ENCODE results near the gene CCND1. TPM values are rescaled to one million over a fixed set of nuclear protein-coding genes. Genes with fewer than 3 reads are reported as not detected.

CCND1 gene
- total RNA-seq, 1 donor from 2014 or later, result 28.1 TPM

- intact Hi-C loops (cut with micrococcal nuclease), result no loop called here
- Mint-ChIP-seq H3K36me3 (ENCODE audit: low read depth) (no peaks in the 10 kb centered on the region), H3K27me3 (ENCODE audit: insufficient read depth) (no peaks in the 10 kb centered on the region)
Measured at GRCh38 chr11:69646493-69647389, 5.8 kb downstream of the CCND1 start.

GRCh38 chr11:69647390-69647748 lies 6.4 kb downstream of the CCND1 start:
- H3K27me3 Mint-ChIP-seq (ENCODE audit: insufficient read depth), result no peaks in the 10 kb centered on the region
- H3K9me3 Mint-ChIP-seq, result no peaks in the 10 kb centered on the region
- H3K4me3 Mint-ChIP-seq, result no peak overlapping the region
- no peaks in the 10 kb centered on the region for H3K4me1 Mint-ChIP-seq (ENCODE audit: low read depth)
- no peak for DNase-seq (ENCODE audit: low spot score)
- no peak overlapping the region for H3K27ac Mint-ChIP-seq
- intact Hi-C loops (cut with micrococcal nuclease), result no loop called here
- H3K36me3 Mint-ChIP-seq (ENCODE audit: low read depth), result no peaks in the 10 kb centered on the region

More at GRCh38 chr11:69646493-69647389, 5.8 kb downstream of the CCND1 start:
- H3K27ac Mint-ChIP-seq, result no peak overlapping the region
- no peak overlapping the region for H3K4me3 Mint-ChIP-seq
- H3K4me1 Mint-ChIP-seq (ENCODE audit: low read depth), result no peaks in the 10 kb centered on the region
- no peaks in the 10 kb centered on the region for H3K9me3 Mint-ChIP-seq
- DNase-seq (ENCODE audit: low spot score), result no peak

GRCh38 chr11:69647761-69648497 lies 7.0 kb downstream of the CCND1 start:
- Mint-ChIP-seq H3K27ac (no peak overlapping the region), H3K4me1 (ENCODE audit: low read depth) (no peaks in the 10 kb centered on the region), H3K9me3 (no peaks in the 10 kb centered on the region), H3K27me3 (ENCODE audit: insufficient read depth) (no peaks in the 10 kb centered on the region), H3K36me3 (ENCODE audit: low read depth) (no peaks in the 10 kb centered on the region), H3K4me3 (no peak overlapping the region)
- intact Hi-C loops (cut with micrococcal nuclease), result no loop called here
- DNase-seq (ENCODE audit: low spot score), result no peak

- Mint-ChIP-seq H3K36me3 (ENCODE audit: low read depth) (no peaks in the 10 kb centered on the region), H3K9me3 (no peaks in the 10 kb centered on the region), H3K4me3 (no peak overlapping the region), H3K27me3 (ENCODE audit: insufficient read depth) (no peaks in the 10 kb centered on the region), H3K4me1 (ENCODE audit: low read depth) (no peaks in the 10 kb centered on the region), H3K27ac (no peak overlapping the region)
- intact Hi-C loops (cut with micrococcal nuclease), result no loop called here
- no peak for DNase-seq (ENCODE audit: low spot score)
Measured at GRCh38 chr11:69648679-69649575, 8.0 kb downstream of the CCND1 start.

GRCh38 chr11:69649576-69649900 lies 8.6 kb downstream of the CCND1 start:
- no peak for DNase-seq (ENCODE audit: low spot score)
- H3K4me1 Mint-ChIP-seq (ENCODE audit: low read depth), result no peaks in the 10 kb centered on the region
- no peak overlapping the region for H3K4me3 Mint-ChIP-seq
- no peak overlapping the region for H3K27ac Mint-ChIP-seq
- no peaks in the 10 kb centered on the region for H3K36me3 Mint-ChIP-seq (ENCODE audit: low read depth)
- intact Hi-C loops (cut with micrococcal nuclease), result no loop called here
- H3K27me3 Mint-ChIP-seq (ENCODE audit: insufficient read depth), result no peaks in the 10 kb centered on the region
- H3K9me3 Mint-ChIP-seq, result no peaks in the 10 kb centered on the region

GRCh38 chr11:69650081-69650831 lies 9.3 kb downstream of the CCND1 start:
- Mint-ChIP-seq H3K9me3 (no peaks in the 10 kb centered on the region), H3K36me3 (ENCODE audit: low read depth) (no peaks in the 10 kb centered on the region), H3K4me1 (ENCODE audit: low read depth) (no peaks in the 10 kb centered on the region), H3K27me3 (ENCODE audit: insufficient read depth) (no peaks in the 10 kb centered on the region), H3K4me3 (no peak overlapping the region), H3K27ac (no peak overlapping the region)
- intact Hi-C loops (cut with micrococcal nuclease), result no loop called here
- DNase-seq (ENCODE audit: low spot score), result no peak

GRCh38 chr11:69650832-69651344 lies 9.9 kb downstream of the CCND1 start:
- DNase-seq (ENCODE audit: low spot score), result no peak
- intact Hi-C loops (cut with micrococcal nuclease), result no loop called here
- Mint-ChIP-seq H3K4me1 (ENCODE audit: low read depth) (no peaks in the 10 kb centered on the region), H3K4me3 (no peak overlapping the region), H3K9me3 (no peaks in the 10 kb centered on the region), H3K36me3 (ENCODE audit: low read depth) (no peaks in the 10 kb centered on the region), H3K27me3 (ENCODE audit: insufficient read depth) (no peaks in the 10 kb centered on the region), H3K27ac (no peak overlapping the region)

- H3K9me3 Mint-ChIP-seq, result no peaks in the 10 kb centered on the region
- no peaks in the 10 kb centered on the region for H3K36me3 Mint-ChIP-seq (ENCODE audit: low read depth)
- no peak overlapping the region for H3K27ac Mint-ChIP-seq
- intact Hi-C loops (cut with micrococcal nuclease), result no loop called here
- DNase-seq (ENCODE audit: low spot score), result no peak
- no peaks in the 10 kb centered on the region for H3K27me3 Mint-ChIP-seq (ENCODE audit: insufficient read depth)
- no peak overlapping the region for H3K4me3 Mint-ChIP-seq
- H3K4me1 Mint-ChIP-seq (ENCODE audit: low read depth), result no peaks in the 10 kb centered on the region
Measured at GRCh38 chr11:69651834-69652620, 11.1 kb downstream of the CCND1 start.

- Mint-ChIP-seq H3K36me3 (ENCODE audit: low read depth) (no peaks in the 10 kb centered on the region), H3K4me3 (no peak overlapping the region), H3K4me1 (ENCODE audit: low read depth) (no peaks in the 10 kb centered on the region), H3K9me3 (no peaks in the 10 kb centered on the region), H3K27ac (no peak overlapping the region), H3K27me3 (ENCODE audit: insufficient read depth) (no peaks in the 10 kb centered on the region)
- intact Hi-C loops (cut with micrococcal nuclease), result no loop called here
- no peak for DNase-seq (ENCODE audit: low spot score)
Measured at GRCh38 chr11:69652999-69653398, 12.0 kb downstream of the CCND1 start.

GRCh38 chr11:69653406-69653960 lies 12.5 kb downstream of the CCND1 start:
- Mint-ChIP-seq H3K4me1 (ENCODE audit: low read depth) (no peaks in the 10 kb centered on the region), H3K36me3 (ENCODE audit: low read depth) (no peaks in the 10 kb centered on the region), H3K27ac (no peak overlapping the region), H3K27me3 (ENCODE audit: insufficient read depth) (no peaks in the 10 kb centered on the region), H3K4me3 (no peak overlapping the region), H3K9me3 (no peaks in the 10 kb centered on the region)
- intact Hi-C loops (cut with micrococcal nuclease), result no loop called here
- DNase-seq (ENCODE audit: low spot score), result no peak

GRCh38 chr11:69654001-69654659 lies 13.2 kb downstream of the CCND1 start:
- Mint-ChIP-seq H3K4me1 (ENCODE audit: low read depth) (no peaks in the 10 kb centered on the region), H3K27me3 (ENCODE audit: insufficient read depth) (no peaks in the 10 kb centered on the region), H3K36me3 (ENCODE audit: low read depth) (no peaks in the 10 kb centered on the region), H3K9me3 (no peaks in the 10 kb centered on the region), H3K4me3 (no peak overlapping the region), H3K27ac (no peak overlapping the region)
- intact Hi-C loops (cut with micrococcal nuclease), result no loop called here
- no peak for DNase-seq (ENCODE audit: low spot score)
